GM23248 (cell line): Measurements from ENCODE around the gene TPK1. TPM values are rescaled to one million over a fixed set of nuclear protein-coding genes. Genes with fewer than 3 reads are reported as not detected.

ENCODE experiments used
- DNase-seq: peaks from one replicate; pipeline ENCODE4 v3.0.0-alpha.2; 2015
- H2AFZ ChIP-seq: fragments of 200-600 bp; sonication (generic); 2 replicates; pipeline ENCODE4 v1.6.1; 2016; ENCODE audit warnings: antibody characterized with exemption
- H3F3A ChIP-seq: fragments of 200-600 bp; sonication (generic); 2 replicates; pipeline ENCODE4 v1.6.1; 2016; ENCODE audit warnings: mild to moderate bottlenecking, antibody characterized with exemption, mixed run types; ENCODE audit not compliant: insufficient read depth
- H3K27ac ChIP-seq: fragments of 200-600 bp; sonication (generic); 2 replicates; pipeline ENCODE4 v1.5.1; 2016; ENCODE audit warnings: mild to moderate bottlenecking
- H3K27me3 ChIP-seq: fragments of 200-600 bp; sonication (generic); replicated peaks from 2 replicates; pipeline ENCODE4 v1.6.1; 2016; ENCODE audit warnings: mild to moderate bottlenecking; ENCODE audit not compliant: insufficient read depth
- H3K36me3 ChIP-seq: fragments of 200-600 bp; sonication (generic); 2 replicates; pipeline ENCODE4 v1.6.1; 2016; ENCODE audit warnings: low read depth, mild to moderate bottlenecking
- H3K4me1 ChIP-seq: fragments of 200-600 bp; sonication (generic); 2 replicates; pipeline ENCODE4 v1.6.1; 2016; ENCODE audit warnings: mild to moderate bottlenecking; ENCODE audit not compliant: insufficient read depth
- H3K4me2 ChIP-seq: fragments of 200-600 bp; sonication (generic); one replicate; pipeline ENCODE4 v1.6.1; 2016; ENCODE audit warnings: mild to moderate bottlenecking; ENCODE audit not compliant: unreplicated experiment
- H3K4me3 ChIP-seq: fragments of 200-600 bp; sonication (generic); 2 replicates; pipeline ENCODE4 v1.5.1; 2016; ENCODE audit warnings: mild to moderate bottlenecking
- H3K79me2 ChIP-seq: fragments of 200-600 bp; sonication (generic); 2 replicates; pipeline ENCODE4 v1.6.1; 2016; ENCODE audit warnings: mild to moderate bottlenecking; ENCODE audit not compliant: insufficient read depth
- H3K9ac ChIP-seq: fragments of 200-600 bp; sonication (generic); 2 replicates; pipeline ENCODE4 v1.6.1; 2016; ENCODE audit warnings: mild to moderate bottlenecking
- H3K9me2 ChIP-seq: fragments of 200-600 bp; sonication (generic); 2 replicates; pipeline ENCODE4 v1.6.1; 2016; ENCODE audit warnings: mixed run types, mild to moderate bottlenecking, moderate library complexity; ENCODE audit not compliant: insufficient read depth
- H3K9me3 ChIP-seq: fragments of 200-600 bp; sonication (generic); one replicate; pipeline ENCODE4 v1.6.1; 2017; ENCODE audit warnings: low read depth
- H4K20me1 ChIP-seq: fragments of 200-600 bp; sonication (generic); 2 replicates; pipeline ENCODE4 v1.6.0; 2016; ENCODE audit not compliant: insufficient read depth
- EZH2 ChIP-seq: fragments of 200-600 bp; sonication (generic); IDR thresholded peaks from 2 replicates; pipeline ENCODE4 v1.6.1; 2018; ENCODE audit warnings: antibody characterized with exemption, mild to moderate bottlenecking; ENCODE audit not compliant: insufficient read depth, poor library complexity, severe bottlenecking
- EZH2phosphoT487 ChIP-seq: fragments of 200-600 bp; sonication (generic); IDR thresholded peaks from 2 replicates; pipeline ENCODE4 v1.6.1; 2018; ENCODE audit warnings: antibody characterized with exemption, moderate library complexity, mild to moderate bottlenecking, low read depth; ENCODE audit not compliant: insufficient read depth
- WGBS, 2 experiments: methylation state at CpG; one replicate each; pipeline ENCODE4 v1.1.6; 2015 to 2017; ENCODE audit warnings: low lambda C conversion rate in 2 of 2, low coverage in 1 of 2; ENCODE audit errors: missing lambda C conversion rate in 2 of 2; 5-methylcytosine and 5-hydroxymethylcytosine counted together
- in situ Hi-C: fragments of 300-500 bp; cut with MboI; formaldehyde crosslinking; loops from 2 replicates; pipeline ENCODE4 v1.15.0; 2020
- polyA plus RNA-seq: library from polyadenylated mRNA; unstranded; fragments of >200 nt; fragmentation: Nextera tagmentation; extraction: Ambion mirVana; gene quantifications from 2 replicates; pipeline ENCODE4 v1.2.1, GENCODE V29; 2016
- total RNA-seq: library from RNA; depleted of rRNA; stranded (reverse); fragments of >200 nt; shearing (Covaris generic); gene quantifications from 2 replicates; pipeline ENCODE4 v1.2.3, GENCODE V29; 2014

The TPK1 gene
- total and polyA plus RNA-seq, 2 experiments from 2014 or later: 2.9 to 3.7 TPM

GRCh38 chr7:144414815-144415214, 421.0 kb downstream of the TPK1 start:
- TF ChIP-seq EZH2: no peak
- TF ChIP-seq EZH2phosphoT487: no peak
- Histone ChIP-seq H3K4me1 (no peaks in the 10 kb centered on the region), H4K20me1 (no peaks in the 10 kb centered on the region), H3K9ac (no peak overlapping the region), H3F3A (no peaks in the 10 kb centered on the region), H3K4me2 (no peak overlapping the region), H3K9me3 (no peaks in the 10 kb centered on the region), H2AFZ (no peak overlapping the region), H3K27ac (no peak overlapping the region), H3K36me3 (no peaks in the 10 kb centered on the region), H3K79me2 (no peaks in the 10 kb centered on the region), H3K9me2 (no peaks in the 10 kb centered on the region), H3K4me3 (no peak overlapping the region), H3K27me3 (no peaks in the 10 kb centered on the region; the same call in 1 of the 2 replicates)
- WGBS, 2 experiments: 7 to 20% methylated on average over 3 of the region's 3 CpGs
- no peak for DNase-seq
- in situ Hi-C loops: no loop called here

- Histone ChIP-seq H3K27ac (no peak overlapping the region), H3K4me2 (no peak overlapping the region), H3K9me3 (no peaks in the 10 kb centered on the region), H3K79me2 (no peaks in the 10 kb centered on the region), H3K27me3 (0 out of 2 replicates have a peak, but pooled peaks cover 3% of the 10 kb centered on the region), H3K4me3 (no peak overlapping the region), H3F3A (no peaks in the 10 kb centered on the region), H3K9me2 (no peaks in the 10 kb centered on the region), H3K9ac (no peak overlapping the region), H3K4me1 (no peaks in the 10 kb centered on the region), H3K36me3 (no peaks in the 10 kb centered on the region), H4K20me1 (no peaks in the 10 kb centered on the region), H2AFZ (no peak overlapping the region)
- 27 to 30% methylated on average over 4 of the region's 4 CpGs for WGBS, 2 experiments
- no peak for TF ChIP-seq EZH2phosphoT487
- no peak for TF ChIP-seq EZH2
- DNase-seq: no peak
- in situ Hi-C loops: no loop called here
These were observed 425.4 kb downstream of the TPK1 start for GRCh38 chr7:144410441-144410840.

- Histone ChIP-seq H3K4me1 (no peaks in the 10 kb centered on the region), H2AFZ (no peak overlapping the region), H4K20me1 (no peaks in the 10 kb centered on the region), H3K27me3 (0 out of 2 replicates have a peak, but pooled peaks cover 3% of the 10 kb centered on the region), H3K79me2 (no peaks in the 10 kb centered on the region), H3K9me3 (no peaks in the 10 kb centered on the region), H3K9ac (no peak overlapping the region), H3K9me2 (no peaks in the 10 kb centered on the region), H3F3A (no peaks in the 10 kb centered on the region), H3K4me3 (no peak overlapping the region), H3K4me2 (no peak overlapping the region), H3K36me3 (no peaks in the 10 kb centered on the region), H3K27ac (no peak overlapping the region)
- TF ChIP-seq EZH2phosphoT487 (no peak), EZH2 (no peak)
- 32 to 37% methylated on average over 3 of the region's 3 CpGs for WGBS, 2 experiments
- in situ Hi-C loops: no loop called here
- DNase-seq: no peak
These were observed 427.7 kb downstream of the TPK1 start for GRCh38 chr7:144408121-144408520.

GRCh38 chr7:144407266-144407931, 428.5 kb downstream of the TPK1 start:
- Histone ChIP-seq H3K27me3 (0 out of 2 replicates have a peak, but pooled peaks cover 3% of the 10 kb centered on the region), H3K79me2 (no peaks in the 10 kb centered on the region), H3K4me1 (no peaks in the 10 kb centered on the region), H2AFZ (no peak overlapping the region), H3K4me2 (no peak overlapping the region), H3K4me3 (no peak overlapping the region), H3K9me2 (no peaks in the 10 kb centered on the region), H3F3A (no peaks in the 10 kb centered on the region), H3K9me3 (no peaks in the 10 kb centered on the region), H3K9ac (no peak overlapping the region), H3K27ac (no peak overlapping the region), H3K36me3 (no peaks in the 10 kb centered on the region), H4K20me1 (no peaks in the 10 kb centered on the region)
- TF ChIP-seq EZH2phosphoT487: no peak
- TF ChIP-seq EZH2: no peak
- WGBS, 2 experiments: 34 to 37% methylated on average over 12 of the region's 12 CpGs
- DNase-seq: no peak
- in situ Hi-C loops: no loop called here
